OCI-LY7 (cell line): ENCODE measurements around the gene ZMAT5. TPM values are rescaled to one million over a fixed set of nuclear protein-coding genes. Genes with fewer than 3 reads are reported as not detected.

Experiments
- BruUV-seq: library from RNA; stranded (reverse); fragments of 400-500 nt; replicated peaks from 2 replicates; lab custom pipeline; 2021; lab: Mats Ljungman, UMichigan
- CTCF ChIA-PET: fragments of 300-600 bp; sonication (Branson Sonifier 250); formaldehyde crosslinking; loops from one replicate; lab custom pipeline; 2022; ENCODE audit warnings: antibody characterized with exemption; ENCODE audit not compliant: unreplicated experiment; lab: Charles Lee
- POLR2A ChIA-PET: fragments of 300-600 bp; sonication (Branson Sonifier 250); formaldehyde crosslinking; loops from one replicate; lab custom pipeline; 2022; ENCODE audit warnings: antibody characterized with exemption; lab: Charles Lee
- DNase-seq: peaks from one replicate; pipeline ENCODE4 v3.0.0-alpha.2; 2015; ENCODE audit warnings: low spot score
- H2AFZ ChIP-seq: fragments of 200-600 bp; sonication (generic), shearing (Covaris generic); 2 replicates; pipeline ENCODE4 v1.6.1; 2014; ENCODE audit warnings: mild to moderate bottlenecking, antibody characterized with exemption, low read length, moderate library complexity
- H3K27ac ChIP-seq: fragments of 200-600 bp; sonication (generic); 2 replicates; pipeline ENCODE4 v1.5.1; 2014; ENCODE audit warnings: mixed run types, low read depth, mild to moderate bottlenecking, moderate library complexity, low read length, inconsistent platforms; ENCODE audit not compliant: poor library complexity, severe bottlenecking
- H3K36me3 ChIP-seq: fragments of 200-600 bp; sonication (generic); 2 replicates; pipeline ENCODE4 v1.6.1; 2014; ENCODE audit warnings: mild to moderate bottlenecking, antibody characterized with exemption, low read length, moderate library complexity, mixed read lengths; ENCODE audit not compliant: insufficient read depth
- H3K4me1 ChIP-seq: fragments of 200-600 bp; sonication (generic); 2 replicates; pipeline ENCODE4 v1.5.1; 2014; ENCODE audit warnings: mild to moderate bottlenecking, low read length; ENCODE audit not compliant: insufficient read depth, poor library complexity, severe bottlenecking
- H3K4me2 ChIP-seq: fragments of 200-600 bp; sonication (generic); 2 replicates; pipeline ENCODE4 v1.6.1; 2014; ENCODE audit warnings: mild to moderate bottlenecking, low read length
- H3K4me3 ChIP-seq: fragments of 200-600 bp; sonication (generic); 2 replicates; pipeline ENCODE4 v1.5.1; 2014; ENCODE audit warnings: mild to moderate bottlenecking, low read depth, low read length; ENCODE audit not compliant: poor library complexity, severe bottlenecking
- H3K79me2 ChIP-seq: fragments of 200-600 bp; sonication (generic); 2 replicates; pipeline ENCODE4 v1.6.1; 2016; ENCODE audit warnings: low read depth, mild to moderate bottlenecking, low read length, moderate library complexity, mixed read lengths; ENCODE audit not compliant: insufficient read depth
- H3K9me2 ChIP-seq: fragments of 200-600 bp; sonication (generic); 2 replicates; pipeline ENCODE4 v1.6.1; 2016; ENCODE audit warnings: mild to moderate bottlenecking, low read length, mixed read lengths; ENCODE audit not compliant: insufficient read depth
- H3K9me3 ChIP-seq: fragments of 200-600 bp; sonication (generic); 2 replicates; pipeline ENCODE4 v1.6.1; 2014; ENCODE audit warnings: mild to moderate bottlenecking, mixed run types, low read length, mixed read lengths
- H4K20me1 ChIP-seq: fragments of 200-600 bp; sonication (generic); 2 replicates; pipeline ENCODE4 v1.6.1; 2014; ENCODE audit warnings: mild to moderate bottlenecking, antibody characterized with exemption, low read length, moderate library complexity, mixed read lengths; ENCODE audit not compliant: insufficient read depth
- CTCF ChIP-seq: fragments of 200-600 bp; sonication (generic); conservative IDR thresholded peaks from 2 replicates; pipeline ENCODE4 v1.5.1; 2014; ENCODE audit warnings: mild to moderate bottlenecking, antibody characterized with exemption, low read length, moderate library complexity, mixed read lengths
- EZH2phosphoT487 ChIP-seq: fragments of 200-600 bp; sonication (generic); IDR thresholded peaks from 2 replicates; pipeline ENCODE4 v1.6.1; 2018; ENCODE audit warnings: low read depth, borderline replicate concordance, mild to moderate bottlenecking, mixed run types, antibody characterized with exemption, low read length, moderate library complexity, mixed read lengths
- intact Hi-C: fragments of 100-400 bp; cut with micrococcal nuclease; formaldehyde crosslinking; loops from one replicate; pipeline ENCODE4 v1.10.0; 2022; ENCODE audit not compliant: unreplicated experiment
- total RNA-seq, 2 experiments: library from RNA; depleted of rRNA in 1 of 2; stranded (reverse); fragments of >200 nt in 1 of 2; shearing (Covaris generic) in 1 of 2; gene quantifications; 2 replicates each; pipeline ENCODE4 v1.2.3, GENCODE V29; 2014 to 2022

The ZMAT5 gene
- total RNA-seq, 2 experiments from 2014 or later = 19.1 to 21.2 TPM

GRCh38 chr22:29742326-29742725 lies 24.5 kb downstream of the ZMAT5 start:
- H3K9me2 ChIP-seq = no peaks in the 10 kb centered on the region
- no peaks in the 10 kb centered on the region for H3K9me3 ChIP-seq
- intact Hi-C loops = no loop called here
- no peak for TF ChIP-seq CTCF
- no peak for TF ChIP-seq EZH2phosphoT487
- no peak overlapping the region for H3K27ac ChIP-seq
- H3K79me2 ChIP-seq = no peaks in the 10 kb centered on the region
- DNase-seq = no peak
- ChIA-PET CTCF (no interaction called here), POLR2A (no interaction called here)
- no peak overlapping the region for H2AFZ ChIP-seq
- H3K4me3 ChIP-seq = no peak overlapping the region
- BruUV-seq = no TSS peak
- no peaks in the 10 kb centered on the region for H4K20me1 ChIP-seq
- no peaks in the 10 kb centered on the region for H3K36me3 ChIP-seq
- H3K4me1 ChIP-seq = no peaks in the 10 kb centered on the region
- no peak overlapping the region for H3K4me2 ChIP-seq

GRCh38 chr22:29741926-29742325 lies 24.9 kb downstream of the ZMAT5 start:
- Histone ChIP-seq H3K4me1 (no peaks in the 10 kb centered on the region), H3K9me2 (no peaks in the 10 kb centered on the region), H3K27ac (no peak overlapping the region), H4K20me1 (no peaks in the 10 kb centered on the region), H2AFZ (no peak overlapping the region), H3K4me3 (no peak overlapping the region), H3K9me3 (no peaks in the 10 kb centered on the region), H3K79me2 (no peaks in the 10 kb centered on the region), H3K36me3 (no peaks in the 10 kb centered on the region), H3K4me2 (no peak overlapping the region)
- no TSS peak for BruUV-seq
- intact Hi-C loops = no loop called here
- ChIA-PET CTCF (no interaction called here), POLR2A (no interaction called here)
- TF ChIP-seq EZH2phosphoT487 (no peak), CTCF (no peak)
- no peak for DNase-seq

GRCh38 chr22:29740216-29740615 lies 26.6 kb downstream of the ZMAT5 start:
- TF ChIP-seq CTCF (no peak), EZH2phosphoT487 (no peak)
- Histone ChIP-seq H2AFZ (no peak overlapping the region), H3K4me1 (no peaks in the 10 kb centered on the region), H3K4me2 (no peak overlapping the region), H3K4me3 (no peak overlapping the region), H3K79me2 (no peaks in the 10 kb centered on the region), H3K9me3 (no peaks in the 10 kb centered on the region), H3K9me2 (no peaks in the 10 kb centered on the region), H3K27ac (no peak overlapping the region), H4K20me1 (no peaks in the 10 kb centered on the region), H3K36me3 (no peaks in the 10 kb centered on the region)
- BruUV-seq = no TSS peak
- no peak for DNase-seq
- POLR2A ChIA-PET = no interaction called here
- CTCF ChIA-PET = no interaction called here
- intact Hi-C loops = no loop called here
